Tibial nerve (tissue), 4 donors: ENCODE data around the gene XRCC4. TPM values are rescaled to one million over a fixed set of nuclear protein-coding genes. Genes with fewer than 3 reads are reported as not detected.

Experiments used
- DNase-seq, 2 donors: peaks; one replicate each; pipeline ENCODE4 v3.0.0-alpha.2; 2019; ENCODE audit warnings: low spot score in 2 of 2
- H3K27ac ChIP-seq, 4 donors: fragments of 200-600 bp; sonication (generic) in 3 of 4; one replicate each; pipeline ENCODE4 v1.5.1; 2017 to 2019; ENCODE audit warnings: mild to moderate bottlenecking in 1 of 4
- H3K27me3 ChIP-seq, 2 donors: fragments of 200-600 bp; sonication (generic) in 1 of 2; one replicate each; pipeline versions ENCODE4 v1.5.1 to v1.6.0; 2017 to 2019
- H3K36me3 ChIP-seq, 3 donors: fragments of 200-600 bp; sonication (generic); one replicate each; pipeline ENCODE4 v1.5.1; 2018 to 2019
- H3K4me1 ChIP-seq, 4 donors: fragments of 200-600 bp; sonication (generic) in 3 of 4; one replicate each; pipeline ENCODE4 v1.5.1; 2017 to 2019
- H3K4me3 ChIP-seq, 4 donors: fragments of 200-600 bp; sonication (generic) in 3 of 4; one replicate each; pipeline ENCODE4 v1.5.1; 2017 to 2019; ENCODE audit warnings: mild to moderate bottlenecking in 1 of 4, moderate library complexity in 1 of 4
- H3K9me3 ChIP-seq, 4 donors: fragments of 200-600 bp; sonication (generic) in 3 of 4; one replicate each; pipeline ENCODE4 v1.5.1; 2017 to 2019
- EP300 ChIP-seq, 2 donors: sonication (generic); formaldehyde crosslinking; IDR thresholded peaks; one replicate each; pipeline ENCODE4 v1.6.1; 2017; ENCODE audit warnings: antibody characterized with exemption in 2 of 2, mild to moderate bottlenecking in 1 of 2
- POLR2A ChIP-seq, 2 donors: fragments of 450-650 bp; IDR thresholded peaks; one replicate each; pipeline ENCODE4 v1.6.1; 2017; ENCODE audit warnings: antibody characterized with exemption in 2 of 2, mild to moderate bottlenecking in 2 of 2, moderate library complexity in 2 of 2
- WGBS, 2 donors: methylation state at CpG; one replicate each; pipeline ENCODE4 v1.1.5; 2018; 5-methylcytosine and 5-hydroxymethylcytosine counted together
- total RNA-seq, 4 donors: library from RNA; depleted of rRNA; stranded (reverse); fragments of >200 nt; gene quantifications; one replicate each; pipeline ENCODE4 v1.1.0, GENCODE V29; 2016
- TF ChIP-seq, protein P1 (sequence below), 5 experiments: fragments of 200-600 bp in 3 of 5; fragments of 450-650 bp in 2 of 5; sonication (generic) in 3 of 5; IDR thresholded peaks; one replicate each; pipeline ENCODE4 v1.5.1; 2016 to 2019; ENCODE audit warnings: antibody characterized with exemption in 5 of 5, mild to moderate bottlenecking in 3 of 5, moderate library complexity in 2 of 5

The XRCC4 gene
- total RNA-seq, 4 donors from 2014 or later = 3.1 to 11.7 (median 8.2) TPM

DNA sequence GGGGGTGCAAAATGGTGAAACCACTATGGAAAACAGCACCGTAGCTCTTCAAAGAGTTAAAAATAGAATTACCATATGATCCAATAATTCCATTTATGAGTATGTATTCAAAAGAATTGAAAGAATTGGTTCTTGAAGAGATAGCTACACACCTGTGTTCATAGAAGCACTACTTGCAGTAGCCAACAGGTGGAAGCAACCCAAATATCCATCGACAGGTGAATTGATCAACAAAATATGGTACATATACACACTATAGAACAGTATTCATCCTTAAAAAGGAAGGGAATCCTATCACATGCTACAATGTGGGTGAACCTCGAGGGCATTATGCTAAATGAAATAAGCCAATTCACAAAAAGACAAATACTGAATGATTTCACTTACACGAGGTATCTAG is 308.5 kb downstream of the XRCC4 start:
- 84 to 92% methylated on average over 4 of the region's 4 CpGs for WGBS, 2 donors

DNA sequence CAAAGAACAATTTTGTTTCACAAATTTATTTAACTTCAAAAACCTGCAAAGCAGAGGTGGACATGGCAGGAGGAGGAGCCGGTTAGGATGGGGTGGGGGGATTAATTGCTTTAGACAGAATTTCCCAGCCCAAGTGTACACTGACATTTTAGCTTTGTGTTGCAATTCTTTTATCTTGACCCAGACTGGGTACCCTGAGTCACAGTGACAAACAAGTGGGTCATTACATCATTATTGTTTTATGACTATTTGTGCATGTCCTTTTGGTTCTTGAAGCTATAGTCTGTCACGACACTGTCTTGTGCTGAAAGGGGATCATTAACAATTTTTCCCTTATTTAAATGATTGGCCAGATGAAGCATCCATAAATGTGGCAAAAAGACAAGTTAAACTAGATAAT is 309.7 kb downstream of the XRCC4 start:
- DNase-seq = no peak
- no peaks in the 10 kb centered on the region for H3K36me3 ChIP-seq
- TF ChIP-seq POLR2A (IDR thresholded peaks at IDR 0.05) (no peak), EP300 (IDR thresholded peaks at IDR 0.05) (no peak)
- TF ChIP-seq, protein P1, sequence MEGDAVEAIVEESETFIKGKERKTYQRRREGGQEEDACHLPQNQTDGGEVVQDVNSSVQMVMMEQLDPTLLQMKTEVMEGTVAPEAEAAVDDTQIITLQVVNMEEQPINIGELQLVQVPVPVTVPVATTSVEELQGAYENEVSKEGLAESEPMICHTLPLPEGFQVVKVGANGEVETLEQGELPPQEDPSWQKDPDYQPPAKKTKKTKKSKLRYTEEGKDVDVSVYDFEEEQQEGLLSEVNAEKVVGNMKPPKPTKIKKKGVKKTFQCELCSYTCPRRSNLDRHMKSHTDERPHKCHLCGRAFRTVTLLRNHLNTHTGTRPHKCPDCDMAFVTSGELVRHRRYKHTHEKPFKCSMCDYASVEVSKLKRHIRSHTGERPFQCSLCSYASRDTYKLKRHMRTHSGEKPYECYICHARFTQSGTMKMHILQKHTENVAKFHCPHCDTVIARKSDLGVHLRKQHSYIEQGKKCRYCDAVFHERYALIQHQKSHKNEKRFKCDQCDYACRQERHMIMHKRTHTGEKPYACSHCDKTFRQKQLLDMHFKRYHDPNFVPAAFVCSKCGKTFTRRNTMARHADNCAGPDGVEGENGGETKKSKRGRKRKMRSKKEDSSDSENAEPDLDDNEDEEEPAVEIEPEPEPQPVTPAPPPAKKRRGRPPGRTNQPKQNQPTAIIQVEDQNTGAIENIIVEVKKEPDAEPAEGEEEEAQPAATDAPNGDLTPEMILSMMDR (IDR thresholded peaks at IDR 0.05) = no peak
- WGBS, 2 donors = 66 to 68% methylated on average over 2 of the region's 2 CpGs
- no peaks in the 10 kb centered on the region for H3K4me1 ChIP-seq
- no peak overlapping the region for H3K27ac ChIP-seq
- H3K27me3 ChIP-seq = no peaks in the 10 kb centered on the region
- H3K9me3 ChIP-seq = peaks cover 0 to 4% (median 0%) of the 10 kb centered on the region in 4 donors
- no peak overlapping the region for H3K4me3 ChIP-seq

More for the DNA sequence above, 308.5 kb downstream of the XRCC4 start:
- Histone ChIP-seq H3K9me3 (peaks cover 0 to 4% (median 0%) of the 10 kb centered on the region in 4 donors), H3K36me3 (no peaks in the 10 kb centered on the region), H3K27me3 (no peaks in the 10 kb centered on the region), H3K4me1 (no peaks in the 10 kb centered on the region), H3K27ac (no peak overlapping the region), H3K4me3 (no peak overlapping the region)
- TF ChIP-seq, protein P1 (IDR thresholded peaks at IDR 0.05) = no peak
- TF ChIP-seq EP300 (IDR thresholded peaks at IDR 0.05) (no peak), POLR2A (IDR thresholded peaks at IDR 0.05) (no peak)
- no peak for DNase-seq

DNA sequence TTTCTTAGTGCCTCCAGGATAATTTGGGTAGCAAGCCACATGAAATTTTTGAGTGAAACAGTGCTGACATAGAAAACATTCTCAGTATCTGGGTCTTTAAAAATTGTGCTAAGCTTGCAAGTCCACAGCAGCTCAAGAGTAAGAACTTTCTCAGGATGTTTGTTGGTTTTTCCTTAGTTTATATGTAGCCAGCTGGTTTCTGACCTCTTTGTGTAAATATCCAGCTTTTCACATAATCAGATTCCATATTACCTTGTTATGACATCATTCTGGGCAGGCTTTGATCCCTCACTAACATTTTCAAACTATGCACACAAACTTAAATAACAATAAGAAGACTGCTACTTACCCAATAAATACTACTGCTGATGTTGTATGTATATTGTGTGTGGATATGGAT is 311.3 kb downstream of the XRCC4 start:
- no peaks in the 10 kb centered on the region for H3K36me3 ChIP-seq
- no peaks in the 10 kb centered on the region for H3K27me3 ChIP-seq

DNA sequence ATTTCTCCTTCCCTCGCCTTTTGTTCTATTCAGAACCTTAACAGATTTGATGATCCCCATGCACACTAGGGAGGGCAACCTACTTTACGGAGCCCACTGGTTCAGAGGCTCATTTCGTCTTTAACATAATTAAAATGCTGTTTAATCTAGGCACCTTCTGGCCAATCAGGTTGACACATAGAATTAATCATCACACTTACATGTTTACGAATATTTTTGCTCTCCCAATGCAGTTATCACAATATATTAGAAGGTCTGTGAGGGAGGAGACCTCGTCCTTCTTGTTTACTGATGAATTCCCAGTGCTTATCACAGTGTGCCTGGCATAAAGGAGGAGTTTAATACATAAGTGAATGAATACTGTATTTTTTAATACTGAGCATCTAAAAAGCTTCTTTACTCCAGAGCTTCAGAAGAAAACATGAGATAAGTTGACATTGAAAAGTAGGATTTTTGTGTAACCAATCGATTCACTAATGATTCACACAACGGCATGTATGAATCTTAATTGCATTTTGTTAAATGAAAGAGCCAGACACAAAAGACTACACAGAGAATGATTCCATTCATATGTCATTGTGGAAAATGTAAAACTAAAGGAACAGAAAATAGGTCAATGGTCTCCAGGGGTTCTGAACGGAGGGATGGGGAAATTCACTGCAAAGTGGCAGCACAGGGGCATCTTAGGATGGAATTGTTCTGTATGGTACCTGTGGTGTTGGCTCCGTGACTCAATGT is 315.6 kb downstream of the XRCC4 start:
- 74 to 75% methylated on average over 9 of the region's 9 CpGs for WGBS, 2 donors
- Histone ChIP-seq H3K9me3 (no peaks in the 10 kb centered on the region), H3K27ac (no peak overlapping the region), H3K4me1 (no peaks in the 10 kb centered on the region), H3K4me3 (no peak overlapping the region), H3K27me3 (no peaks in the 10 kb centered on the region), H3K36me3 (no peaks in the 10 kb centered on the region)
- TF ChIP-seq, protein P1 (IDR thresholded peaks at IDR 0.05) = no peak
- TF ChIP-seq EP300 (IDR thresholded peaks at IDR 0.05) (no peak), POLR2A (IDR thresholded peaks at IDR 0.05) (no peak)
- no peak for DNase-seq

More for the DNA sequence above, 311.3 kb downstream of the XRCC4 start:
- peaks cover 0 to 4% (median 0%) of the 10 kb centered on the region in 4 donors for H3K9me3 ChIP-seq
- no peaks in the 10 kb centered on the region for H3K4me1 ChIP-seq
- TF ChIP-seq, protein P1 (IDR thresholded peaks at IDR 0.05) = no peak
- no peak for TF ChIP-seq EP300 (IDR thresholded peaks at IDR 0.05)
- no peak for DNase-seq
- H3K4me3 ChIP-seq = no peak overlapping the region
- H3K27ac ChIP-seq = no peak overlapping the region

DNA sequence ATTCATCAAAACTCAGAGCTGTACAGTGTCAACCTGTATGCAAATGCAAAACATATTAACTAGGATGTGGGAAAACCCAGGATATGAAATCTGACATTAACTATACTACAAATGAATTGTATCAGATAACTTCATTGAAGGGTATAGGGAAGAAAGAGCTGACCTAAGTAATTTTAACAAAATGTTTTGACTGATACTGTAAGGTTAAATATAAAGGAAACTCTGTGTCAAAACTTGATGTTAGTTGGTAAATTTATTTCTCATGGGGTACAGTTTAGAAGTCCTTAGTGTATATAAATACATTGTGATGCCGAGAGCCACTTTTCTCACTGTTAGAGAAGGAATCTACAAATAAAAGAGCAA is 316.1 kb downstream of the XRCC4 start:
- Histone ChIP-seq H3K4me1 (no peaks in the 10 kb centered on the region), H3K27ac (no peak overlapping the region), H3K27me3 (no peaks in the 10 kb centered on the region), H3K36me3 (no peaks in the 10 kb centered on the region), H3K4me3 (no peak overlapping the region), H3K9me3 (no peaks in the 10 kb centered on the region)
- no peak for DNase-seq
- TF ChIP-seq POLR2A (IDR thresholded peaks at IDR 0.05) = no peak
- TF ChIP-seq, protein P1 (IDR thresholded peaks at IDR 0.05) = no peak
- no peak for TF ChIP-seq EP300 (IDR thresholded peaks at IDR 0.05)
- 71 to 93% methylated on average over 1 of the region's 1 CpG for WGBS, 2 donors
